BE2C (cell line): ENCODE results near the gene FNTB.

Source experiments
- DNase-seq: peaks from one replicate; pipeline ENCODE4 v3.0.0-alpha.2; 2020
- H3K27me3 ChIP-seq: fragments of 250-450 bp; sonication (Bioruptor Pico); 2 replicates; pipeline ENCODE4 v1.5.1; 2020; ENCODE audit warnings: mild to moderate bottlenecking
- H3K36me3 ChIP-seq: fragments of 250-450 bp; sonication (Bioruptor Pico); 2 replicates; pipeline ENCODE4 v1.5.1; 2020; ENCODE audit warnings: mild to moderate bottlenecking
- H3K4me1 ChIP-seq: fragments of 250-450 bp; sonication (Bioruptor Pico); 2 replicates; pipeline ENCODE4 v1.5.1; 2020
- H3K4me3 ChIP-seq: 2 replicates; pipeline ENCODE4 v1.5.1; 2011; ENCODE audit warnings: low read depth, low read length
- H3K9me3 ChIP-seq: fragments of 250-450 bp; sonication (Bioruptor Pico); 2 replicates; pipeline ENCODE4 v1.5.1; 2020
- TF ChIP-seq, protein P1 (sequence below): IDR thresholded peaks from 2 replicates; pipeline ENCODE4 v1.5.1; 2012; ENCODE audit warnings: mild to moderate bottlenecking, low read depth, low read length

The FNTB gene

DNA sequence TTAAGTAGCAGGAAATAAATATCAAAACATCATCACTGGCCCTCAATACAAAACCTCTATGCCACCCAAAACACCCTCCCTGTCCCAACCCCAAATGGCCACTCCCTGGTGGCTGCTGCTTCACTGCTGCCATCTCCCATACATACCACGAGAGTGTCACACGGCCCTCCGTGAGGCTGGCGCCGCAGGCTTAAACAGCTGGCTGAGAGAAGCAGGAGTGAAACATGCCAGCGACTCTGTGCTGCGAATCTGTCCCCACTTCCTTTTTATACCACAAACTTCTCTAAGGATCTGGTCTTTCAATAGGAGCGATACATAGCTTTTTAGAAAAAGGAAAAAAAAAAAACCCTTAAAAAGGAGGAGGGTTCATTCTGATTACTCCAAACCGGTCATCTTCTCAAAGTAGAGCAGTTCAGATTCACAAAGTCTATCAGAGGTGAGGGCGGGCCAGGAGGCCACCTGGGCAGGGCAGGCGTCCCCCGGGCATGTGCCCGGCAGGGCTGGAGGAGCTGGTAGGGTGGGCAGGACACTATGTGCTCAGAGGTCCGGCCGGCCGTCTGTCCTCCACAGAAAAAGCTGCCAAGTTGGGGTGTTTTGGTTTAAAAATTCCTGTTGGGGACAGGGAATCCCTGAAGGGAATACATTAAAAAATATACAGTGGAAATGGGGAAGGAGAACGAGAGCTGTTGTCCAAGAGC, 89.1 kb downstream of the FNTB start:
- TF ChIP-seq, protein P1, sequence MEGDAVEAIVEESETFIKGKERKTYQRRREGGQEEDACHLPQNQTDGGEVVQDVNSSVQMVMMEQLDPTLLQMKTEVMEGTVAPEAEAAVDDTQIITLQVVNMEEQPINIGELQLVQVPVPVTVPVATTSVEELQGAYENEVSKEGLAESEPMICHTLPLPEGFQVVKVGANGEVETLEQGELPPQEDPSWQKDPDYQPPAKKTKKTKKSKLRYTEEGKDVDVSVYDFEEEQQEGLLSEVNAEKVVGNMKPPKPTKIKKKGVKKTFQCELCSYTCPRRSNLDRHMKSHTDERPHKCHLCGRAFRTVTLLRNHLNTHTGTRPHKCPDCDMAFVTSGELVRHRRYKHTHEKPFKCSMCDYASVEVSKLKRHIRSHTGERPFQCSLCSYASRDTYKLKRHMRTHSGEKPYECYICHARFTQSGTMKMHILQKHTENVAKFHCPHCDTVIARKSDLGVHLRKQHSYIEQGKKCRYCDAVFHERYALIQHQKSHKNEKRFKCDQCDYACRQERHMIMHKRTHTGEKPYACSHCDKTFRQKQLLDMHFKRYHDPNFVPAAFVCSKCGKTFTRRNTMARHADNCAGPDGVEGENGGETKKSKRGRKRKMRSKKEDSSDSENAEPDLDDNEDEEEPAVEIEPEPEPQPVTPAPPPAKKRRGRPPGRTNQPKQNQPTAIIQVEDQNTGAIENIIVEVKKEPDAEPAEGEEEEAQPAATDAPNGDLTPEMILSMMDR = no peak
- H3K4me1 ChIP-seq = no peaks in the 10 kb centered on the region
- H3K27me3 ChIP-seq = no peaks in the 10 kb centered on the region
- H3K36me3 ChIP-seq = peaks cover 33% of the 10 kb centered on the region
- H3K9me3 ChIP-seq = no peaks in the 10 kb centered on the region
- no peak for DNase-seq
- no peak overlapping the region for H3K4me3 ChIP-seq

DNA sequence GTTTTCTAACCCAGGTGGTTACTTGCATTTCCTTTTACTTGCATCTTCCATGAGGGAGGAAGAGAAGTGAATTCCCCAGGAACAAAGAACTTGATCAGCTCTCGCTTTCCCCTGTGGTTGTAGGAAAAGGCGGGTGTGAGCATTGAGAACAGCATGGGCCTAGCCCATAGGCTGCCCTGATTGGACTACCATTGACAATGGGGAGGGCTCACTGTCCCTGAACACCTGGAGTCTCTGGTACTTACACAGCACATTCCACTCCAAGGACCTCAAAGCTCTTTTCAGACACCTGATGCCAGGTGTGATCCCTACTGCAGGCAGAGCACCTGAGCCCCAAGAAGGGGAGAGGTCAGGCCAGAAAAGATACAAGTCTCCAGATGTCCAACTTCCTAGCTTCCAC, 90.6 kb downstream of the FNTB start:
- no peak for DNase-seq
- H3K36me3 ChIP-seq = peaks cover 48% of the 10 kb centered on the region

DNA sequence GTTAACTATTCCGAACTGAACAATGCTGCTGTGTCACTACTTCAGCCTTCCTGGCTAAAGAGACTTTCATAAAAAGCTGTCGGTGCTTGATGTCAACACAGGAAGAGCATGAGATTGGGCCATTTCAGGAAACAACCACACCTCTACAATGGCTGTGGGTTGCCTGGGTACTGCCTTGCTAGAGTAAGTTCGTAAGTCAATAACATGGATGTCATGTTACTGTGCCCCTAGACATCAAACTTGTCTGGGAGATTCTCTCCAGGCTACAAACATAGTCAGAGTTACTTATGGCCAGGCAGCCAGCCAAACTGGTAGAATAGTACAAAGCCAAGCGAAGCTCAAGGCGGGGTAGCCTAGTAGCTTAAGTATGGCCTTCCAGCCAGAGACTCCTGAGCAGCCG, 92.5 kb downstream of the FNTB start:
- TF ChIP-seq, protein P1 = no peak
- no peaks in the 10 kb centered on the region for H3K27me3 ChIP-seq
- H3K4me1 ChIP-seq = no peaks in the 10 kb centered on the region
- no peak for DNase-seq
- no peaks in the 10 kb centered on the region for H3K9me3 ChIP-seq
- no peak overlapping the region for H3K4me3 ChIP-seq
- peaks cover 55% of the 10 kb centered on the region for H3K36me3 ChIP-seq

More for the DNA sequence above, 90.6 kb downstream of the FNTB start:
- no peaks in the 10 kb centered on the region for H3K9me3 ChIP-seq
- H3K4me1 ChIP-seq = no peaks in the 10 kb centered on the region
- TF ChIP-seq, protein P1 = no peak
- no peaks in the 10 kb centered on the region for H3K27me3 ChIP-seq
- no peak overlapping the region for H3K4me3 ChIP-seq

DNA sequence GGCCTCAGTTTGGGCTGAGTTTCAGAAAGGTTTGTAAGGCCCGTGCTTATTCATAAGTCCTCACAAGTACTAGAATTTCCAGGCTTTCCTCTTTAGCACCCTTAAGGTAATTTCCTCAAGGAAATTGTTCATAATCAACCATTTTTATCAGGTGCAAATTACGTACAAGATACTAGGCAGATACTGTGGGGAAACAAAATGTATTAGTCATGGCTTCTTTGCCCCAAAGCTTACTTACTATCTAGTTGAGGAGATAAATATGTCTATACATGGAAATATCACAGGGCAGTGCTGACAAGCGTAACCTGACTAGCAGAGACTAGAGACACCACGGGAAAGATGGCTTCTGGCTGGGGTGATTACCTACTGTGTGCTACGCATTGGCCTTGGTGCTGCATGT, 93.1 kb downstream of the FNTB start:
- H3K9me3 ChIP-seq = no peaks in the 10 kb centered on the region
- peaks cover 52% of the 10 kb centered on the region for H3K36me3 ChIP-seq
- DNase-seq = no peak
- no peaks in the 10 kb centered on the region for H3K27me3 ChIP-seq
- H3K4me3 ChIP-seq = no peak overlapping the region
- TF ChIP-seq, protein P1 = no peak
- H3K4me1 ChIP-seq = no peaks in the 10 kb centered on the region

DNA sequence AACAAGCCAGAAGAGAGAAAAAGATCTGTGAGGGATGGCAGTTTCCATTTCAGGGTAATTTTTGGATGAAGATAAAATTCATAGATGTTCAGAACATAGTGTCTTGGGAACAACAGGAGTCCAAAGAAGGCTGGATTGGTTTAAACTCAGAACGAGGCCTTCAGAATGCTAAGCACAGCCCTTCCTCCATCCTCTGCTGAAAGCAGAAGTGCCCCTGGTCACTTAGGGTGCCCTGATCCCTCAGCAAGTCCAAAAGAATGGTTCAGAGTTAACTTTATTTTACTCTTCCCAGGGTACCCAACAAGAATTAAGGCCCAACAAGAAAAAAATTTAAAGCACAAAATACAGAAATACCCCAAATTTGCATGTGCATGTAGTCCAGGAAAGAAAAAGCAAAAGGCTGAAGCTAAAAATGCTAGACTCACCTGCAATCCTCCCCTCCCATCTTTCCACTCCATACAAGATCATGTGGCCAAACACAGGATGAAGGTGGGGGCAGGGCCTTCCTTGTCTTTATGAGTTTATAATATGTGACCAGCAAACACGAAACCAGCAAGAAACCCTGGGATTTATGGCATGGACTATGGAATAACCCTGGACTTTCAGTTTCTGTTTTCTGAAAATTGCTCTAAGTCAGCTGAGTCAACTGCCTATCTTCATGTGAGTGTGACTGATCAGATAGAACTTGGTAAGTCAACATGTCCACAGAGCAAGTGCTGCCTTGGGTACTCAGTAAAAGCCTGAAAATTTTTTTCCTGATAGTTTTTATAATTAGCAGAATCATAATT, 94.5 kb downstream of the FNTB start:
- H3K27me3 ChIP-seq = no peaks in the 10 kb centered on the region
- H3K4me1 ChIP-seq = no peaks in the 10 kb centered on the region
- H3K9me3 ChIP-seq = no peaks in the 10 kb centered on the region
- H3K4me3 ChIP-seq = no peak overlapping the region
- TF ChIP-seq, protein P1 = no peak
- no peak for DNase-seq
- H3K36me3 ChIP-seq = peaks cover 56% of the 10 kb centered on the region

DNA sequence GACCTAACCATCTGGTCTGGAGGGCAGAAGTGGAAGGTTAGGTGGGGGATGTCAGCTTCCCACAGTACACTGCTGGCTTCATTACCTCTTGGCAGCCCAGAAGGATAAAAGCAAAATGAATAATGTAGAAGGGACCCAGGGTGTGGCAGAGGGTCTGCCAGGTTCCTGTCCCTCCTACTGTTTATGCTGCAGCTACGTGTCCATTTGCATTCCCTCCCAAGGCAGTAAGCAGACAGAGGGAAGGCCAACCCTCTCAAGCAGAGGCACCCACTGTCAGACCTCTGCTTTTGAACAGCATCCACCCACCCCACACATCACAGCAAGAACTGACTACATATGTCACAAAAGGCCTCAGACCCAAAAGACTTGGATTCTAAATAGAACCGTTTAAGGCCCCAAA, 96.2 kb downstream of the FNTB start:
- H3K4me3 ChIP-seq = no peak overlapping the region
- peaks cover 57% of the 10 kb centered on the region for H3K36me3 ChIP-seq
- H3K9me3 ChIP-seq = no peaks in the 10 kb centered on the region
- H3K27me3 ChIP-seq = no peaks in the 10 kb centered on the region
- no peaks in the 10 kb centered on the region for H3K4me1 ChIP-seq
- no peak for DNase-seq
- TF ChIP-seq, protein P1 = no peak
